Stimulated activated CD8-positive, alpha-beta memory T cell treated with anti-CD3 and anti-CD28 coated beads, Interleukin-7, amount 100 ng/mL, for 48 hours (primary cell): ENCODE results near the gene RAB27A.

Source experiments
- DNase-seq, 2 donors: peaks; one replicate each; pipeline ENCODE4 v3.0.0-alpha.2; 2020; ENCODE audit warnings: low read depth in 1 of 2; ENCODE audit errors: extremely low read depth in 1 of 2

RAB27A gene

GRCh38 chr15:55230051-55230670 is 59.5 kb downstream of the RAB27A start:
- DNase-seq: no peak

- no peak for DNase-seq
Observed at GRCh38 chr15:55226127-55226526, 63.5 kb downstream of the RAB27A start.

- no peak for DNase-seq
Observed at GRCh38 chr15:55224892-55225291, 64.7 kb downstream of the RAB27A start.

GRCh38 chr15:55222588-55222987 is 67.0 kb downstream of the RAB27A start:
- DNase-seq: no peak

GRCh38 chr15:55221090-55222011 is 68.3 kb downstream of the RAB27A start:
- peak; percentile 21 to 63 for DNase-seq

- DNase-seq: no peak
Observed at GRCh38 chr15:55220606-55221005, 69.0 kb downstream of the RAB27A start.

GRCh38 chr15:55218056-55218455 is 71.6 kb downstream of the RAB27A start:
- DNase-seq: no peak

- no peak for DNase-seq
Observed at GRCh38 chr15:55204464-55204863, 85.1 kb downstream of the RAB27A start.

GRCh38 chr15:55202206-55202605 is 87.4 kb downstream of the RAB27A start:
- DNase-seq: no peak

- no peak for DNase-seq
Observed at GRCh38 chr15:55198706-55199105, 90.9 kb downstream of the RAB27A start.

GRCh38 chr15:55197719-55198118 is 91.9 kb downstream of the RAB27A start:
- DNase-seq: no peak

GRCh38 chr15:55197362-55197705 is 92.3 kb downstream of the RAB27A start:
- DNase-seq: no peak

GRCh38 chr15:55196458-55197361 is 92.9 kb downstream of the RAB27A start, which contains the start of gene RSL24D1:
Gene RSL24D1 (minus strand): TSS chr15:55196941. CDS start chr15:55196890, 51 bp downstream.
- peak; percentile 88 to 96 for DNase-seq

GRCh38 chr15:55195996-55196395 is 93.6 kb downstream of the RAB27A start:
- no peak for DNase-seq

GRCh38 chr15:55194256-55194655 is 95.4 kb downstream of the RAB27A start:
- no peak for DNase-seq

- DNase-seq: no peak
Observed at GRCh38 chr15:55186331-55186730, 103.3 kb downstream of the RAB27A start.

GRCh38 chr15:55183679-55184078 is 105.9 kb downstream of the RAB27A start:
- DNase-seq: no peak

- no peak for DNase-seq
Observed at GRCh38 chr15:55179141-55179540, 110.5 kb downstream of the RAB27A start.

GRCh38 chr15:55170361-55170760 is 119.3 kb downstream of the RAB27A start:
- DNase-seq: no peak

GRCh38 chr15:55168350-55168974 is 121.2 kb downstream of the RAB27A start:
- peak; percentile 17 to 35 for DNase-seq

GRCh38 chr15:55164284-55164683 is 125.3 kb downstream of the RAB27A start:
- DNase-seq: no peak
